CD4-positive, alpha-beta T cell treated with Interleukin-17A for 4 hours (primary cell): Measurements from ENCODE around the gene TSPAN1.

Source experiments
- DNase-seq: peaks from one replicate; pipeline ENCODE4 v3.0.0-alpha.2; 2020; ENCODE audit warnings: mixed read lengths

The TSPAN1 gene

DNA sequence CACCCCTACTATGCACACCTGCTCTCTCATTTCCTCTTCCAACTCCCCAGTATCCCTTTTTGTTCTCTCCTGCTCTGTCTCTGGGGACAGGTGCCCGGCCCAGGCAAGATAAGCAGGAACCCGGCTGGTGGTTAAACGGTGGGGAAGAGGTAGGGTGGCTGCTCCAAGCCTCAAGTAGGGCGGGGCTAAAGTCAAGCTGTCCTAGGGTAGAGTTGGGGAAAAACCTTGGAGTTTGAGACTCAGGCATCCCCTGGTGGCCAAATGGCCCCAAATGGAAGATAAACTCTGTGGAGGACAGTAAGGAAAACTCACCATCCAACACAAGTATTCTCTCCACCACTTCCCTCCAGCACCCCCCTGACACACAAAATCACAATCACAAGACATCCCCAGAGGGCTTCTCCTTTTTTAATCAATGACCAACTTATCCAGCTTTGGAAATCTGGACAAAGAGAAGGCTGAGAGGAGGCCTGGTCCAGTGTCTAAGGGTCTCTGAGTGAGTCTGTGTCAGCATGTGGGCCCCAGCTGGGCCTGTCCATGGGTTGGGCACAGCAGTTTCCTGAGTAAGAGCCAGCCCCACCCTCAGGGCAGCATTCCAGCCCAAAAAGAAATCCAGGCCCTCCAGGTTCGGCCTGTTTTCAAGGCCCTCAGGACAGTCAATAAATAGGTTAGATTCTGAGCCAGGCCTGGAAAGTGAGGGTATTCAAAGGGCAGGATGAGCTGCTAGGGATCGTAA lies 13.6 kb downstream of the TSPAN1 start:
- DNase-seq: no peak

DNA sequence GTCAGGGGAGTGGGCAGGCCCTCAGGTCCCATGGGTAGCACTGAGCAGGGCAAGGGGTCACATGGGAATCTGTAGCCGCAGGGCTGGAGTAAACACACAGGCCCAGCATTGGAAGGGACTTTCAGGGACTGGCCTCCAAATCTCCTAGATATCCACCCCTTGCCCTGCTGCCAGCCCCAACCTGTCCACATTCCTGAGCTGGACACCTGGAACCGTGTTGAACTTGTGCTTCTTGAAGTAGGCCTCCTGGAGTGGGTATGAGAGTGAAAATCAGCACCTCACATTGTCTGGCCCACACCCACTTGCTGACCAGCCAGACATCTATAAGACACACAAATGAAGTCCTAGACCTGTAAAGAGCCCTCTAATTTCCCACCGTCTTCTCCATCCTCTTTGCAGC lies 15.7 kb downstream of the TSPAN1 start:
- no peak for DNase-seq

DNA sequence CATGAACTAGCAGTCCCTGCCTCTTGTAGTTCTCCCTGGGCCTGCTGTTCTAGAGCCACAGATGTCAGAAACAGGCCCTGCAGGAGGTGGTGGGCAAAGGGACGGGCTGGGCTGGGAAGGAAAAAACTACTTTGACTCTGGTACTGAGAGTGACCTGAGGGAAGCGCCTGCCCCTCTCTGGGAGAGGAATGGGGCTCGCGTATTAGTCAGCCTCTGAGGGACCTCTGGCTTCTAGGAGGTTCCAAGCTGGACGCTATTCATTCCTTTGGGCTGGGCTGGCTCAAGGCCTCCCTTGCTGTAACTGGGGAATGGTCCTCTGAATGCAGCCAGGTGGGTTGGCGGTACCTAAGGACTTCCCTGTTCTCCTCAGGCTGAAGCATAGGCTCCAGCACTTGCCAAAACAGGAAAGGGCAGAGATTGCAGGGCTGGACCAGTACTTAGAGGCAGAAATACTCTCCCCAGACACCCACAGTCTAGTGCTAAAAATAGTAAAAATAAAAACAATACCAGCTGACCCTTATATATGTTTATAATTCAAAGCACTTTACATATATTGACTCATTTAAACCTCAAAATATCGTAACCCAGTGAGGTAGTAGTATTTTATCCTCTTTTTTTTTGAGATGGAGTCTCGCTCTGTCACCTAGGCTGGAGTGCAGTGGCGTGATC lies 16.3 kb downstream of the TSPAN1 start:
- DNase-seq: no peak

DNA sequence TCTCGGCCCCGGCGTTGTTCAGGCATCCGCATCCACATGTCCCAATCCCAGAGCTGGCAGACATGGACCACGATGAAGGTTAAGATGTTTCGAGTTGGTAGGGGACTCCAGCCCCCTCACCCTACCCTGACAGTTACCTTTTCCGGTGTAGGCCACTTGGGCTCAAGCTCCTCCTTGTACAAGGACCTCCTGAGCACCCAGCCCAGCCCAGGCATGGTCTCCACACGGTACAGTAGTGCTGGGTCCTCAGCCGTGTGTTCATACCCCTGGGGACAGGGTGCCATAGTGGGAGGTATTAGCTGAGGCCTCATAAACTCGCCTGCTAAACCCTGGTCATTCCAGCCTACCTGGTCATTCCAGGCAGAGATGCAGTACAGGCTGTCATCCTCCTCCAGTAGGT lies 17.3 kb downstream of the TSPAN1 start:
- no peak for DNase-seq

DNA sequence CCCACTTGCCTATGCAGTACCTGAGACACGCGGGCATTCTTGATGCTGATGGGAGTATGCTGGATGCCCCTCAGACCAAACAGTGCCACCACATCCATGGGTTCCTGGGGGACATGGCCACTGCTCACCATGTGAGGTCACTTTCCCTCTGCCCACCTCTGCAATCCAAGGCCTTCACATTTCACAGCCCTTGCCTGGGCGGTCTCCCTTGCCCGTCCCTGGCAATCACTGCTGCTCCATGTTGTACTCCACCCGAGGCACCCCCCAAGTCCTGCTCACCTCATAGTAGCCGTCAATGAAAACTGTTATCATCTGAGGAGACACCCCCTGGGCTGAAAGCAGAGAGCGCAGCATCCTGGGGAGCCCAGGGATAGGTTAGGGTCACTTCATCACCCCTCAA lies 18.4 kb downstream of the TSPAN1 start:
- DNase-seq: no peak

DNA sequence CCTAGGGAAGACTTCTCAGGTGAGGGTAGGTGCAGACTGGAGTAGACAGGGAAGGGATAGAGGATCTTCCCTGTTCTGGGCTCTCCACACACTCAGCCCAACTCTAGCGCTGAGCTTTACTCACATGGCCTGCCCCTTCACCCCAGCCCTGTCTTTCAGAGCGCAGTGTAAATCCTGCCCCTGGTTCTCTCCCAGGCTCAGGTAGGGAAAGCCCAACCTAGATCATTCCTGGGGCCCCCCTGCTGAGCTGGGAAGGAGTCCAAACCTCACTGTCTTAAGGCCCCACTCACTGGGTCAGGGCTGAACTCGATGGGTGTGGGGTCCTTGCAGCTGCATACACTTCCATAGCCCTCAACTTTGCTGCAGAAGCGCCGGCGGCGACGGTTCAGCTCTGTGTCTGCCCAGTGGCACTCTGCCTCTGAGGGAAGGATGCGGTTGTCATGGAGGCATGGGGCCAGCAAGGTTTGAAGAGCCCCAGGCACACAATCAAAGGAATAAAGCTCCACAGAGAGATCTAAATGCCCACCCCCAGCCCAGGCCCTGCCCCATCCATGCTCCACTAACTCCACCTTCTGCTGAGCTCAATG lies 19.2 kb downstream of the TSPAN1 start:
- DNase-seq: no peak

DNA sequence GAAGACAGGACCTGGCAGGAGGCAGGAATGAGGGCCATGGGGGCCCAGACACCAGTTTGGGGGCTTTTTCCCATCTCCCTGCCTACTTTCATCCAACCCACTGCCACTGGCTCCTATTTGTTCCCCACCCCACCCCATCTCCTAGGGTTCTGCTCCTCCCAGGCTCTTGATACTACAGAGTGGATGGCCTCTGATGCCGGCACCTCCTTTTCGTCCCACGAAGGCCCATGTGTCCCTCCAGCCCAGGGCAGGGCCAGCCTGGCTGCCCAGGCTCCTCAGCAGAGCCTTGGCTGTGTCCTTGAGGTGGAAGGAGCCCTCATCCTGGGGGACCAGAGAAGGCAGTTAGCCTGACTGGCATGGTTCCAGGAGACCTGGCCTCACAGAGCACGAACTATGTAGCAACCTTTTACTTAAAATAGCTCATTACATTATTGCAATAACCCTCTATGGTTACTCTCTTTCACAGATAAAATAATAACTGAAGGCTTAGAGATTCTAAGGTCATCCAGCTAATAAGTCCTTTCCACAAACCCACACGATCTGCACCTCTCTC lies 19.8 kb downstream of the TSPAN1 start:
- no peak for DNase-seq

DNA sequence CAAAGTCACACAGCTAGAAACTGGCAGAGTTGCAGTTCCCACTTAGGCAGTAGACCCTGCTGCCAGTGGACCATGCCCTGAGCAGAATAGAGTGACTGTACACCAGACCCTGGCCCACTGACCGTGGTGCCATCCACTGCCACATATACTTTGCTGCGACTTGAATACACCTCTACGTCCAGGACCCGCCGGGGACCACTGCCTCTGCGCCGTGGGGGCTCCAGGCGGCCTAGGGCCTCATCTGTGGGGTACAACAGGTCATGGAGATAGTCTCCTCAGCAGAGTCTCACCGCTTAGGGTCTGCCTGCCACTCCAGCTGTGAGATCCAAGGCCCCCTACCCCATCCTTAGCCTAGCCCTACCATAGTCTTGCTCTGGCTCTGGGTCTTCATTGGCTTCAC lies 21.7 kb downstream of the TSPAN1 start:
- no peak for DNase-seq

DNA sequence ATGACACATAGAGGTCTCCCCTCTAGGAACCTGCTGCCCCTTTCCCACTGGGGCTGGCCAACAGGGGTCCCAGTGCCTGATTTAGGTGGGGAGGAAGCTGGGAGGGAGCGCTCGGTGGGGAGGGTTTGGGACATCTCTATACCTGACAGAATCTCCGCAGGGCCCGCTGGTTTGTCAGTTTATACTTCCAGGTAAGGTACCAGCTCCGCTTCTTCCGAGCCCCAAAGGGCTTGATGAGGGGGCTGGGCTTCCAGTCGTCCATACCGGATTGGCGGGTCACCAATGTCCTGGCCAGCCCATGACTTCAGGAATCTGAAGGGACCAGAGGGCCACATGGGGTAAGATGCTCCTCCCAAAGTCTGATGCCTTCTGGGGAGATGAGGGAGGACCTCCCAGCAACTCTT lies 22.7 kb downstream of the TSPAN1 start:
- DNase-seq: no peak

DNA sequence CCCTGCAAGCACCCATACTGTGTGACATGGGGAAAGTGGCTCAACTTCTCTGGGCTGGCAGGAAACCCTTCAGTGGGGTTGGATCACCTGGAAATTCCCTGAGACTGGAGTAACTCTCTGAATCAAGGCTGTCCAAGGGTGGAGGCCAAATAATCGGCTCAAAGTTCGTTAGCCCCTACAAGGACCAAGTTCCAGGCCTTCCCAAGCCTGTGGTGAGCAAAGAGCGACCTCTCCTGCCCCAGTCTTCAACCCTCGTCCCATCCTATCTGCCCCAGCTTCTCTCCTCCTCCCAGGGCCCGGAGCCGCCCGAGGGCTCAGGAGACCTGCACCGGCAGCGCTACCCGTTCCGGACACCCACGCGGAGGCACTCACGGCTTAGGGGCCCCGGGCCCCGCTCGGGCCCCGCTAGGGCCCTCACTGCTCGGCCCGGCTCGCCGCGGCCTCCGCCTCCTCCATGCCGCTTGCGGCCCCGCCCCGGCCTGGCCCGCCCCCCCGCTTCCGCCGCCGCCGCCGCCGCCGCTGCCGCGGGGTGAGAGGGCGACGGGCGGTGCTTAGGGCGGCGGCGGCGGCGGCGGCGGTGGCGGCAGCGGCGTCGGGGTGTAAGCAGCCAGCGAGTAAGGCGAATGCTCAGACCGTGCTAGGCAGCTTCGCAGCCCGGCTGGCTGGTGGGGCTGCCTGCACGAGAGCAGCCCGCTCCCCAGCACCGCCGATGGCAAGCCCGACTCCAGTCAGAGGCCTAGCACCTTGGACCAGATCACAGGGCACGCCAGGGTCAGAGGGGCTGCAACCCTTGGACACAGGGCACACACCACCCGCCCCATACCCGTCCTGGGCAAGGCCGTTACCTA lies 23.3 kb downstream of the TSPAN1 start, which contains the start of gene POMGNT1:
Gene POMGNT1, minus strand, starts transcription at position 471 of the 848 bp plus-strand sequence. CDS start 613 bp downstream, outside the sequence.
- DNase-seq: peak; percentile 82

DNA sequence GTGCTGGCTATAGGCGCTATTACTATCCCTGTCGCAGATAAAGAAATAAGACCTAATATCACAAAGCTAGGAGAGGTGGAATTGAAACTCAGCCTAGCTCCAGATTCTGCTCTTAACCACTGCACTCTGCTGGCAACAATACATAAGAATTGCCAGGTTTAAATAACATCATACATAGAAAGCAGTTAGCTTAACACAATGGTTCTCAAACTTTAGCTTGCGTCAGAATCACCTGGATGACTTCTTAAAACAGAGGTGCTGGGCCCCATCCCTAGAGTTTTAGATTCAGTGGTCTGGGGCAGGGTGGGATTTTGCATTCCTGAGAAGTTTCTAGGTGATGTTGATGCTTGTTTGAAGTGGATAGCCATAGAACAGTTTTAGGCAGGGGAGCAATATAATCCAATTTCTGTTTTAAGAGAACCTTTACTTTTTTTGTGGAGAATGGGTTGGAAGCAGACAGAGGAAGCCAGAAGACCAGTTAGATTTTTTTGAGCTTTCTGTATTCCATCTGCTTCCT lies 24.4 kb downstream of the TSPAN1 start:
- DNase-seq: no peak

DNA sequence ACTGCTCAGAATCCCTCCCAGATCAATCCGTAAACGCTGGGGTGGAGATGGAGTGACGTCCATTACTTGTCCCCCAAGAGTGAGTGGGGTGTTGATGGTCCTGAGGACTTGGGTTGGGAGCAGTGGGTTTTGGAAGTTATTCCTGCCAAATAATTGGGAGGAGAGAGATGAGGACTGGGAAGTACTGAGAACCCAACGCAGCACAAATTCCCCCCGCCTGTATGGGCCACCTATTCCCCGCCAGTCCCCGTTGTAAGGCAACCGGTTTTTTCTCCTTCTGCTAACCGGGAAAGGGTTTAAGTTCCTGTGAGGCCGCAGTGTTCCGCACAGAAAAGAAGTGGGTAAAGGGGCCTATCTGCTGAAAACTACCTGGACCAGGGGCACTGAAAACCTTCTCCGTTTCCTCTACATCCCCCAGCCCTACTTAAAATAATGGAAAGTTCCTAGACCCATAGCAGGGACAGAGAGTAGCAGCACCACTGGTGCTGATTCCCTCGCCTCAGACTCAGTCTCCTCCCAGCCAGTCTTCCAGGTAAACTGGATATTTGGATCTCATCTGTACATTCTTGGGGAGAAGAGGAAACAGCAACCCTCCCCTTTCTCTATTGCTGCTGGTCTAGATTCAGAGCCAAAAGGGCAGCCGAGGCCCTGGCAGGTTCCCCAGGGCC lies 29.0 kb downstream of the TSPAN1 start:
- DNase-seq: no peak

DNA sequence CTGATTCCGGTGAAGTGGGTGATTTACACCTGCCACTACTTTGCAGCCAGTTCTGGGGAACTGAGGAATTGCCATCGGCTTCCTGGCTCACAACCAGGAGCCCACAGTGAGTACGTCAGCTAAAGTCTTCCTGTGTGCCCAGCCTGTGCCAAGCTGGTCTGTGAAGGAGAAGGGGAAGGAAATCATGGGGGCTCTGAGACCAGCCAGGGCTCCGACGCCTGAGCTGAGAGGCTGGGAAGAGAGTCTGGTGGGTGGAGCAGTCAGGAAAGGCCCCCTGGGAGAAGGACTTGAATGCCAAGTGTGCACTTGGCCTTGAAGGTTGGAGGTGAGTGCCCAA lies 29.5 kb downstream of the TSPAN1 start:
- no peak for DNase-seq

DNA sequence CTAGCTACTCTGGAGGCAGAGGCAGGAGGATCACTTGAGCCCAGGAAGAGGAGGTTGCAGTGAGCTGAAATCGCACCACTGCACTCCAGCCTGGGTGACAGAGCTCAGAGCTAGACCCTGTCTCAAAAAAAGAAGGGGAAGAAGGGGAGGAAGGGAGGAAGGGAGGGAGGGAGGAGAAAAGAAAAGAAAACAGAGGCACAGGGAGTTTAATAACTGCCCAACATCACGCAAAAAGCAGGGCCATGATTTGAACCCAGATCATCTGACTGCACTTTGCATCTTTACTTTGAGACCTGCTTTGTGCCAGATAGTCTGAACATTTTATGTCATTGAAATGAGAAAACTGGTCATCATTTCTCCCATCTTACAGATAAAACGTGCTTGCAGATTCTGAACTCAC lies 30.3 kb downstream of the TSPAN1 start:
- no peak for DNase-seq

DNA sequence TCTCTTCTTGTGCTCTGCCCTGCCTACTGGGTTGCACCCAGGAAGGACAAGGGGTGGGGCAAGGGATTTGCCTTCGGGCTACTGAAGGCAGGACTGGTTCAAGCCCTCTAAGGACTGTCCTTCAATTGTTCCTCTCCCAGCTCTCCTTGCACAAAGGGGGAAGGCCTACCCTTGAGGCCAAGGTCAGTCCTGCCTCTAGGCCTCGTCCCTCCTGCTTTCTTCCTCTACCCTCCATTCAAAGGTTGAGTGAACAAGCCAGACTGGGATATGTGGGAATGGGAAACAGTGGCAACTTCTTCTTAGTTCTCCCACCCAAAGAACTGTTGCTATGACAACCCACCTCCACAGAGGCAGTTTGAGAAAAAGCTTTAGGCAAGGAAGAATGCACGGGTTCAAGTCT lies 30.9 kb downstream of the TSPAN1 start:
- no peak for DNase-seq

DNA sequence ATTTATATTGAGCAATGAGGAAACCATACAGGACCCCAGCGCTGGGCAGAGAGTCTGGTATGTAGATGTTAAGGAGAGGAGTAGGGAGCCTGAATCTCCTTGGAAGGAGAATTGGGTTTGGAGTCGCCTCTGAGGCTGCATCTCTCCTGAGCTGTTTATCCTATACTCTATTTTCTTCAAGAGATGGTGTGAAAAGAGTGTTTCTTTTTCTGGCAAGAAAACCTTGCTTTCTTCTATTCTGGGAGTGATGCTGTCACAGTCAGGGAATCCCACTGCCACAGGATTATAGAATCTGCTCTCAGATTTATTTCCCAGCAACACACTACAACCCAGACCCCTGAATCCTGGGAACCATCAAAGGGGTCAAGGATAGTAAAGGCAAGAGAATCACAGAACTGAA lies 31.5 kb downstream of the TSPAN1 start:
- no peak for DNase-seq

DNA sequence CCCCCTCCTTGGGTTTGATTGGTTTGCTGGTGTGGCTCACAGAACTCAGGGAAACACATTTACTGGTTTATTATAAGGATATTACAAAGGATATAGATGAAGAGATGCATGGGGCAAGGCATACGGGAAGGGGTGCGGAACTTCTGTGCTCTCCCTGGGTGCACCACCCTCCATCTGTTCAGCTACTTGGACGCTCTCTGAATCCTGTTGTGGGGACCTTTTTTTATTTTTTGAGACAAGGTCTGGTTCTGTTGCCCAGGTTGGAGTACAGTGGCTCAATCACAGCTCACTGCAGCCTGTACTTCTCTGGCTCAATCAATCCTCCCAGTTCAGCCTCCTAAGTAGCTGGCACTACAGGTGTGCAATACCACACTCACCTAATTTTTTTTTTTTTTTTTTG lies 35.7 kb downstream of the TSPAN1 start:
- no peak for DNase-seq

DNA sequence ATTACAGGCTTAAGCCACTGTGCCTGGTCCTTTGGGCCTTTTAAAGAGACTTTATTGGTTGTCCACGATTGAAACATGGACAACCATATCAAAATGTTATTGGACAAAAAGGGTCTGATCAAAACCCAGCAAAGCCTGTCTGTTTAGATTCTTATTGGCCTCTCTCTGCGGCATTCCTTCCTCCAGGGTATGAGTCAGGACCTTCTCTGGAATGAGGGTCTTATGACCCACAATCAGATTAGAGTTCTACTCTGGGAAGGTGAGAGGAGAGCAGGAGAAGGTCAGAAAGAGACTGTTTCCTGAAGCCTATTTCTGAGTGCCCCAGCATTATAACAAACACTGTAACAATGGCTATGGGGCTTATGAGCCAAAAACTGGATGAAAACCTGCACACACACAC lies 36.2 kb downstream of the TSPAN1 start:
- DNase-seq: no peak

DNA sequence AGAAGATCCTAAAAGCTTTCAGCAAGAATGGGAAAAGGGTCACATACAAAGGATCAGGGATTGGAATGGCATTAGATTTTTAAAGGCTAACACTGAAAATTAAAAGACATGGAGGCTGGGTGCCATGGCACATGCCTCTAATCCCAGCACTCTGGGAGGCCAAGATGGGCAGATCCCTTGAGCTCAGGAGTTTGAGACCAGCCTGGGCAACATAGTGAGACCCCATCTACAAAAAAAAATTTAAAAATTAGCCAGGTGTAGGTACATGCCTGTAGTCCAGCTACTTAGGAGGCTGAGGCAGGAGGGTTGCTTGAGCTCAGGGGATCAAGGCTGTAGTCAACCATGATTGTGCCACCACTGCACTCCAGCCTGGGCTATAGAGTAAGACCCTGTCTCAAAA lies 40.6 kb downstream of the TSPAN1 start:
- no peak for DNase-seq

DNA sequence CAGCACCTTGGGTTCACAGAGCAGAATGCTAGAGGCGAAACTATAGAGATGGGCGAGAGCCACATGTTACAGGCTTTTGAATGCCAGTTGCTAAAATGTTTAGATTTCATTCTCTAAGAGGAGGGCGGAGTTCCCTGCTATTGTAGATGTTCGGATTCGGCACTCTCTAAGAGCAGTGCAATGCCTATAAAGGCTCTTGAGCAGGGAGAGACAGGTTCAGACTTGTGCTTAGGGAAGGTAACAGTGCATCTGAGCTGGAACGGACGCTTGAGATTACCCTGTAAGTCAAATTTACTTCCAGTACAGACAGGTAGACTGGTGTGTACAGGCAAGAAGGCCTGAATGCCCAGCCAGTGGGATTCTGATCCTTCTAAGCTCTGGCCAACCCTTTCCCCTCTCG lies 43.6 kb downstream of the TSPAN1 start:
- DNase-seq: no peak

DNA sequence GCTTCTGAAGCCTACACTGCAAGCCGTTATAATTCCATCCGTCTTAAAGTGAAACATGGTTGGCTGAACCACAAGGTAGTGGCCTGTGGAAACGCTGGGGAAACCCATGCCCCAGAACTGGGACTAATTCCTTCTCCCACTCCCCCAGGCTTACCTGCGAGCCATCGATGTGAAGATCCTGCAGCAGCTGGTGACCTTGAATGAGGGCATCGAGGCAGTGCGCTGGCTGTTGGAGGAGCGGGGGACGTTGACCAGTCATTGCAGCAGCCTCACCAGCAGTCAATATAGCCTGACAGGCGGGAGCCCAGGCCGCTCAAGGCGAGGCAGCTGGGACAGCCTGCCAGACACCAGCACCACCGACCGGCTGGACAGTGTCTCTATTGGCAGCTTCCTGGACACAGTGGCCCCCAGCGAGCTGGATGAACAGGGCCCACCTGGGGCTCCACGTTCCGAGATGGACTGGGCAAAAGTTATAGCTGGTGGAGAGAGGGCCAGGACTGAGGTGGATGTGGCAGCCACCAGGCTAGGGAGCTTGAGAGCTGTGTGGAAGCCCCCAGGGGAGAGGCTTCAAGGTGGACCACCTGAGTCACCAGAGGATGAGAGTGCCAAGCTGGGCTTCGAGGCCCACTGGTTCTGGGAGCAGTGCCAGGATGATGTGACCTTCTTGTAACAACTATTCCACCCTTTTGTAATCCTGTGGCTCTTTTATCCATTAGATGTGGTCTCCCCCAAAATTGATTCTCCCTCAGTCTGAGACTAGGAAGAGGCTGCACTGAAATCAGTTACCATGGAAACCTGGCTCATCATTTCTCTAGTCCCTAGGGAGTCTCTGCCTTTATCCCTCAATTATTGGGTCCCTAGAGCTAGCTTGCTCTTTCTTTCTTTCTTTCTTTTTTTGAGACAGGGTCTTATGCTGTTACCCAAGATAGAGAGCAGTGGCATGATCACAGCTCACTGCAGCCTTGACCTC lies 44.9 kb downstream of the TSPAN1 start:
- DNase-seq: no peak
